GM12872 (cell line): ENCODE results near the gene AP1B1.

Experiments used
- CTCF ChIP-seq: IDR thresholded peaks from 3 replicates; pipeline ENCODE4 v1.5.1; 2011; ENCODE audit warnings: low read depth, mild to moderate bottlenecking, low read length, moderate library complexity; ENCODE audit not compliant: insufficient read depth

Gene AP1B1

GRCh38 chr22:29277927-29278326, 110.4 kb downstream of the AP1B1 start:
- TF ChIP-seq CTCF = no peak
